K562 (cell line): ENCODE results near the gene APPBP2. TPM values are rescaled to one million over a fixed set of nuclear protein-coding genes. Genes with fewer than 3 reads are reported as not detected.

ENCODE experiments used
- ATAC-seq: fragments of 200-7000 bp; cut with Tn5 transposase; 3 replicates; pipeline ENCODE4 v1.9.1; 2020; ENCODE audit warnings: moderate library complexity
- BruUV-seq: library from RNA; stranded (reverse); fragments of 400-500 nt; replicated peaks from 2 replicates; lab custom pipeline; 2021; lab: Mats Ljungman, UMichigan
- CTCF ChIA-PET: fragments of 300-600 bp; formaldehyde crosslinking; extraction: SDS; loops from one replicate; lab custom pipeline; 2021; ENCODE audit warnings: low intra/inter-chr PET ratio; lab: Yijun Ruan, JAX
- POLR2A ChIA-PET: fragments of 300-600, 350-650 bp; sonication (Branson Sonifier 250); formaldehyde crosslinking; extraction: SDS; loops from one replicate; lab custom pipeline; 2021; ENCODE audit warnings: antibody characterized with exemption, inconsistent platforms; lab: Yijun Ruan, JAX
- DNase-seq, 4 experiments: peaks; one replicate each; pipeline versions ENCODE4 v3.0.0 to v3.0.0-alpha.2; 2011 to 2018; ENCODE audit warnings: low spot score in 3 of 4, mixed read lengths in 3 of 4; ENCODE audit errors: extremely low read depth in 1 of 4
- FAIRE-seq: peaks from 2 replicates; lab custom pipeline; 2011; peaks lifted over from hg19 to GRCh38; lab: Jason Lieb, UNC
- H2AFZ ChIP-seq: 2 replicates; pipeline ENCODE4 v1.6.0; 2011; ENCODE audit warnings: low read depth, low read length, control low read depth, inconsistent platforms
- H3K27ac ChIP-seq: fragments of 200-600 bp; 3 replicates; pipeline ENCODE4 v1.8.0; 2011; ENCODE audit warnings: low read depth, mild to moderate bottlenecking, control low read depth, inconsistent platforms, low read length, moderate library complexity, mixed read lengths; ENCODE audit errors: extremely low read depth
- H3K27me3 ChIP-seq, 2 experiments: fragments of 300-600 bp in 1 of 2; 2 replicates in 1 of 2; 3 replicates in 1 of 2; pipeline versions ENCODE4 v1.6.0 to v1.8.0; 2011; ENCODE audit warnings: inconsistent platforms in 2 of 2, low read length in 2 of 2, mild to moderate bottlenecking in 1 of 2, mixed read lengths in 1 of 2, moderate library complexity in 1 of 2; ENCODE audit not compliant: control insufficient read depth in 2 of 2, insufficient read depth in 2 of 2
- H3K36me3 ChIP-seq: fragments of 300-600 bp; 3 replicates; pipeline ENCODE4 v1.8.0; 2011; ENCODE audit warnings: mild to moderate bottlenecking, low read length, inconsistent platforms; ENCODE audit not compliant: control insufficient read depth, insufficient read depth
- H3K4me1 ChIP-seq, 2 experiments: fragments of 200-600 bp in 1 of 2; replicated peaks in 1 of 2; 2 replicates in 1 of 2; 3 replicates in 1 of 2; pipeline versions ENCODE4 v1.5.1 to v1.8.0; 2011; ENCODE audit warnings: inconsistent platforms in 2 of 2, low read length in 2 of 2, mild to moderate bottlenecking in 1 of 2, mixed read lengths in 1 of 2, moderate library complexity in 1 of 2; ENCODE audit not compliant: control insufficient read depth in 2 of 2, insufficient read depth in 2 of 2
- H3K4me2 ChIP-seq: 2 replicates; pipeline ENCODE4 v1.6.1; 2011; ENCODE audit warnings: low read length, control low read depth, inconsistent platforms, mixed read lengths; ENCODE audit not compliant: insufficient read depth
- H3K4me3 ChIP-seq: fragments of 200-600 bp; sonication (generic), shearing (Covaris generic); 2 replicates; pipeline ENCODE4 v1.5.1; 2016; ENCODE audit warnings: control low read depth, inconsistent platforms
- H3K79me2 ChIP-seq: fragments of 200-600 bp; 3 replicates; pipeline ENCODE4 v1.8.0; 2011; ENCODE audit warnings: low read length, inconsistent platforms; ENCODE audit not compliant: control insufficient read depth, insufficient read depth
- H3K9ac ChIP-seq, 2 experiments: 2 replicates each; pipeline versions ENCODE4 v1.6.0 to v1.6.1; 2011; ENCODE audit warnings: low read depth in 2 of 2, low read length in 2 of 2, control low read depth in 1 of 2, inconsistent platforms in 1 of 2, mild to moderate bottlenecking in 1 of 2, mixed read lengths in 1 of 2; ENCODE audit not compliant: insufficient read depth in 1 of 2
- H3K9me1 ChIP-seq: one replicate; pipeline ENCODE4 v1.6.0; 2011; ENCODE audit warnings: inconsistent platforms, mild to moderate bottlenecking, low read length, moderate library complexity; ENCODE audit not compliant: control insufficient read depth, insufficient read depth
- H3K9me3 ChIP-seq: replicated peaks from 2 replicates; pipeline ENCODE4 v1.5.1; 2011; ENCODE audit warnings: low read depth, low read length, inconsistent platforms; ENCODE audit not compliant: control insufficient read depth, insufficient read depth
- H4K20me1 ChIP-seq: replicated peaks from 2 replicates; pipeline ENCODE4 v1.6.1; 2011; ENCODE audit warnings: low read length, inconsistent platforms, mixed read lengths; ENCODE audit not compliant: control insufficient read depth, insufficient read depth
- MBD2 ChIP-seq: sonication (generic); IDR thresholded peaks from 2 replicates; pipeline ENCODE4 v1.6.1; 2016; ENCODE audit warnings: low read depth, borderline replicate concordance
- NFIX ChIP-seq: fragments of 250-450 bp; sonication (Bioruptor Pico); IDR thresholded peaks from 2 replicates; pipeline ENCODE4 v1.4.0; 2020; ENCODE audit warnings: low read depth, mild to moderate bottlenecking, moderate library complexity
- WGBS: fragments of 100-300 bp; shearing (Covaris generic); methylation state at CpG from one replicate; pipeline ENCODE4 v1.1.6; 2016; ENCODE audit warnings: low coverage, mixed read lengths; ENCODE audit not compliant: insufficient coverage; ENCODE audit errors: missing lambda C conversion rate; 5-methylcytosine and 5-hydroxymethylcytosine counted together
- in situ Hi-C: fragments of 300-500 bp; cut with MboI; formaldehyde crosslinking; loops from 4 replicates; pipeline ENCODE4 v1.15.0; 2018; ENCODE audit warnings: inconsistent platforms, mixed read lengths
- intact Hi-C: fragments of 100-400 bp; cut with micrococcal nuclease; formaldehyde crosslinking; loops from 2 replicates; pipeline ENCODE4 v1.14.2; 2022
- polyA plus RNA-seq, 8 experiments: library from polyadenylated mRNA; depleted of rRNA in 4 of 8; stranded (reverse) in 5 of 8; unstranded in 3 of 8; fragments of >200 nt; fragmentation: Nextera tagmentation in 2 of 8; fragmentation: Illumina TruSeq in 1 of 8; extraction: Ambion mirVana in 2 of 8; extraction: Trizol in 1 of 8; gene quantifications; 2 replicates each; pipeline versions ENCODE4 v1.2.1 to v1.2.3, GENCODE V29; 2011 to 2014; ENCODE audit warnings: inconsistent platforms in 1 of 8, missing spikeins in 1 of 8
- total RNA-seq, 7 experiments: library from RNA; depleted of rRNA in 6 of 7; stranded (reverse); fragments of >200 nt in 6 of 7; fragmentation: Illumina TruSeq in 2 of 7; extraction: Trizol in 2 of 7; gene quantifications; 2 replicates each; pipeline versions ENCODE4 v1.2.1 to v1.2.3, GENCODE V29; 2011 to 2021; ENCODE audit warnings: low replicate concordance in 1 of 7
- TF ChIP-seq, protein P1 (sequence below): conservative IDR thresholded peaks from 2 replicates; pipeline ENCODE4 v1.6.1; 2011; ENCODE audit warnings: low read depth, mild to moderate bottlenecking, low read length; ENCODE audit not compliant: control insufficient read depth

The APPBP2 gene
- total and polyA plus RNA-seq, 9 of the 15 experiments (the other 6 are each of a cell fraction or from before 2014, with no cell fraction given) = 2.7 to 16.8 (median 6.9) TPM

DNA sequence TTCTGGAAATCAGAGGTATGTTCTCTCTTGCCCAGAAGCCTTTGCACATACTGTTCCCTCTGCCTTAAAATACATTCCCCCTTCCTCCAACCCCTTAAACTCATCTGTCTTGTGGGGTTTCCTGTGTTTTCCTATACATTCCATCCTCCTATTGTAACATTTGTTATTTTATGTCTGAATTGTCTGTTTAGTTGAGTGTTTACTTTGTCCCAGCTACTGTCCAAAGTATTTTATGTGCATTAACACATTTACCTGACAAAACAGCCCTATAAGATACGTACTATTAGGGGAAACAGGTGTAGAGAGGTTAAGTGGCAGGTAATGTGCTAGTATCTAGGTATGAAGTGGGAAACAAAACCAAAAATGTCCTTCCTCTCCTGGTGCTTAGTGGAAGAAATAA, 61.7 kb downstream of the APPBP2 start:
- H3K79me2 ChIP-seq = no peaks in the 10 kb centered on the region
- in situ Hi-C loops (no loop called here), intact Hi-C loops (no loop called here)
- no peak overlapping the region for H3K4me3 ChIP-seq
- peaks cover 0 to under 1% of the 10 kb centered on the region in 2 experiments; a peak in 2 of 5 replicates for H3K4me1 ChIP-seq
- CTCF ChIA-PET = no interaction called here
- no peaks in the 10 kb centered on the region for H4K20me1 ChIP-seq
- no peaks in the 10 kb centered on the region for H3K9me3 ChIP-seq
- H3K27ac ChIP-seq = no peak overlapping the region
- FAIRE-seq = no peak
- H2AFZ ChIP-seq = no peak overlapping the region
- no TSS peak for BruUV-seq
- peaks cover 29% of the 10 kb centered on the region; the same call in 2 of the 3 replicates for H3K36me3 ChIP-seq
- no peaks in the 10 kb centered on the region for H3K27me3 ChIP-seq
- H3K4me2 ChIP-seq = no peak overlapping the region
- no peak overlapping the region for H3K9ac ChIP-seq
- WGBS = 75% methylated on average over 1 of the region's 1 CpG
- H3K9me1 ChIP-seq = no peaks in the 10 kb centered on the region
- POLR2A ChIA-PET = interaction anchor here (1.1 to 1.8 kb wide), 4 partner anchors 10 to 14 kb away, joined by 3 to 5 read pairs (median 4); no protein-coding TSS in a partner anchor
- no peak for ATAC-seq
- TF ChIP-seq NFIX (CRISPR knock-in tag) (no peak), MBD2 (no peak)
- TF ChIP-seq, protein P1, sequence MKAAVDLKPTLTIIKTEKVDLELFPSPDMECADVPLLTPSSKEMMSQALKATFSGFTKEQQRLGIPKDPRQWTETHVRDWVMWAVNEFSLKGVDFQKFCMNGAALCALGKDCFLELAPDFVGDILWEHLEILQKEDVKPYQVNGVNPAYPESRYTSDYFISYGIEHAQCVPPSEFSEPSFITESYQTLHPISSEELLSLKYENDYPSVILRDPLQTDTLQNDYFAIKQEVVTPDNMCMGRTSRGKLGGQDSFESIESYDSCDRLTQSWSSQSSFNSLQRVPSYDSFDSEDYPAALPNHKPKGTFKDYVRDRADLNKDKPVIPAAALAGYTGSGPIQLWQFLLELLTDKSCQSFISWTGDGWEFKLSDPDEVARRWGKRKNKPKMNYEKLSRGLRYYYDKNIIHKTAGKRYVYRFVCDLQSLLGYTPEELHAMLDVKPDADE = no peak
- TF ChIP-seq, all 486 proteins: peak for 0
- DNase-seq = no peak
